GM21423 (cell line): Measurements from ENCODE around the gene DYNC1H1.
"Not testable (repeated sequence)": the region's sequence is repeated elsewhere in the genome, so short reads cannot be mapped to it uniquely, and the experiment has no call there.

ENCODE experiments used
- ATAC-seq: cut with Tn5 transposase; IDR thresholded peaks from one replicate; pipeline ENCODE4 v1.9.1; 2021; ENCODE audit warnings: mild to moderate bottlenecking, moderate library complexity; ENCODE audit not compliant: unreplicated experiment

The DYNC1H1 gene

DNA sequence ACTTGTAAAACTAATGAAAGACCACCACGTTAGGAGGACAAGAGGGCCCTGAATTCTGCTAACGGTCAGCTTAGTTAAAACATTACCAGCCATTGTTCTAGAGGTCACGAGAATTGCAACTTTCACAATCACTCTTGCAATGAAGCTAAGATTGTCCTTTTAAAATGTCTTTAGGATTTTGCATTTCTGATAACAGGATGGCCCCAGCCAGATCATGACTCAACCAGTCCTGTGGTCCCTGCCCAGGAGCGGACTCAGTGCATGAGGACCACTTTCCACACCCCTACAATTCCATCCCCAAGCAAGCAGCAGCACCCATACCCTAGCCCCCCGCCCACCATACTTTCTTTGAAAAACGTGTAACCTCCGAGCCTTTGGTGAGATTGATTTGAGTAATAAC, 93.8 kb downstream of the DYNC1H1 start:
- no peak for ATAC-seq

DNA sequence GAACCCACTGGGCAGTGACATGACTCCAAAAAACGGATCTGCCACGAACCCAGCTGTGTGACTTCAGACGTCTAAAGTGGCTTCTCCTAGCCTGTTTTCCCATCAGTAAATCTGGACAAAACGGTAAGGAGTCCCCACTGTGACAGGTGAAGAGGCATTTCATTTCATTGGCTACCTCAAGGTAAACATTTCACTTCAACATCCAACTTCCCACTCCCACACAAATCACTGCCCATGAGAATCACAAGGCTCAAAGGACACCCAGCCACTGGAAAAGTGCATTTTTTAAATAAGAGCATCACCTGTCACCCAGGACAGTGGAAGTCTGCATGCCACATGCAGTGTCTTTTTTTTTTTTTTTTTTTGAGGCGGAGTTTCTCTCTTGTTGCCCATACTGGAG, 94.6 kb downstream of the DYNC1H1 start:
- ATAC-seq, result no peak

GRCh38 chr14:102063109-102063807, 98.9 kb downstream of the DYNC1H1 start:
- ATAC-seq, result no peak

DNA sequence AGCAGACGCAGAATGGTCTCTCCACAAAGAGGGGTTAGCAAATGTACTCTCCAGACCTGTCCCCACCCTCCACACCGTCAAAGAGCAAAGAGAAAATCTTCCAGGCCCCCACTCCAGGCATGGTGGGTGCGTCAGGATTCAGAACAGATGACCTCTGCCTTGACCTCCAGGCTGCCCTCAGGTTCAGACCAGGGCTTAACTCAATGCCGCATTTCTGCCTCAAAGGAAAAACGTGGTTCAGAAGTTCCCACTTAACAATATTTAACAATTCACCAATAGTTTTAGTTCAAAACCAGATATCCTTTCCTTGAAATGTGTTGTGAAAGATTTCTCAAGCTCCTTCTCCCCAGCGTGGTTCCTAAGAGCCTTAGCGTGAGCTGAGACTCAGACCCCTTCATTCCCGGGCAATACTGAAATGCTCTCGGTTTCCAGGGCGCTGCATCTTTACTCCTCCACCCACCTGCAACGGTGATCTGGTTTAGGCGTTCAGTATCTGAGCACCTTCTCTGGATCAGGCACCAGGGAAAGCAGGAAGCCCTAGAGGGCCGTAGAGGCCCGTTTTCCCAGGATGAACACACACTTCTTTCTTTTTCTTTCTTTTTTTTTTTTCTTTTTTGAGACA, 99.5 kb downstream of the DYNC1H1 start:
- ATAC-seq, result no peak

DNA sequence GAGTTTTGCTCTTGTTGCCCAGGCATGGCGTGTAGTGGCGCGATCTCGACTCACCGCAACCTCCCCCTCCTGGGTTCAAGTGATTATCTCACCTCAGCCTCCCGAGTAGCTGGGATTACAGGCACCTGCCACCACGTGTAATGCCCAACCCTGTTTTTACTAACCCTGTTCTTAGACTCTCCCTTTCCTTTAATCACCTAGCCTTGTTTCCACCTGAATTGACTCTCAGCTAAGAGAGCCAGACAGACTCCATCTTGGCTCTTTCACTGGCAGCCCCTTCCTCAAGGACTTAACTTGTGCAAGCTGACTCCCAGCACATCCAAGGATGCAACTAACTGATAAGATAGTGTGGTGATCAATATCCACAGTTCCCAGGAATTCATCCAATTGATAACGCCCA, 100.2 kb downstream of the DYNC1H1 start:
- ATAC-seq, result not testable (repeated sequence)

DNA sequence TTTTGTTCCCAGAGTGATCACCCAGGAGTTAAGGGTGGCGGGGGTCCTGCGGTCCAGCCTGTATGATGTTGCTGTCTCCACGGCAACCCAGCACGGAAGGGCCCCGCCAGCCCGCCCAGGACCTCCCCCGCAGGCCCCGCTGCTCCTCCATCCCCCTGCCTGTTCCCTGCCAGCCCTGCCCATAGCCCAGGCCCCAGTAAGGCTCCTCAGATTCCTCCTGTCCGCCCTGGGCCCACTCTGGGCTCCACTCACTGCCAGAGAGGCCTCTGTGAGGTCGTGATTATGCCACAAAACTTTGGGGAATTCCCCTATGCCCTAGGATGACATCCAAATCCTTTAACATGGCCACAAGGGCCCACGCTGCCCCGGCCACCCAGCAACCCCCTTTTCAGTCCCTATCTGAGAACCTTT, 101.7 kb downstream of the DYNC1H1 start:
- no peak for ATAC-seq

GRCh38 chr14:102071283-102071998, 107.1 kb downstream of the DYNC1H1 start:
- ATAC-seq, result no peak

DNA sequence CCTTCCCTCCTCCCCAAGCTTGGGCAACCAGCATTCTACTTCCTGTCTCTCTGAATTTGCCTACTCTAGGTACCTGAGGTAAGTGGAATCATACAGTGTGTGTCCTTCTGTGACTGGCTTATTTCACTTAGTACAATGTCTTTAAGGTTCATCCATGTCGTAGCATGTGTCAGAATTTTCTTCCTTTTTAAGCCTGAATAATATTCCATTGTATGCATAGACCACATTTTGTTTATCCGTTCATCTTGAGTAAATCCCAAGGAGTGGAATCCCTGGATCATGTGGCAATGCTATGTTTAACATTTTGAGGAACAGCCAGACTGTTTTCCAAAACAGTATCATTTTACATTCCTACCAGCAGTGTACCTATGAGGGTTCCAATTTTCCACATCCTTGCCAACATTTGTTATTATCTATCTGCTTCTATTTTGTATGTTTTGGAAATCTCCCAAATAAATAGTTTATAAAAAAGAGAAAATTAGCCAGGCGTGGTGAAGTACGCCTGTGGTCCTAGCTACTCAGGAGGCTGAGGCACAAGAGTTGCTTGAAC, 110.1 kb downstream of the DYNC1H1 start:
- no peak for ATAC-seq

DNA sequence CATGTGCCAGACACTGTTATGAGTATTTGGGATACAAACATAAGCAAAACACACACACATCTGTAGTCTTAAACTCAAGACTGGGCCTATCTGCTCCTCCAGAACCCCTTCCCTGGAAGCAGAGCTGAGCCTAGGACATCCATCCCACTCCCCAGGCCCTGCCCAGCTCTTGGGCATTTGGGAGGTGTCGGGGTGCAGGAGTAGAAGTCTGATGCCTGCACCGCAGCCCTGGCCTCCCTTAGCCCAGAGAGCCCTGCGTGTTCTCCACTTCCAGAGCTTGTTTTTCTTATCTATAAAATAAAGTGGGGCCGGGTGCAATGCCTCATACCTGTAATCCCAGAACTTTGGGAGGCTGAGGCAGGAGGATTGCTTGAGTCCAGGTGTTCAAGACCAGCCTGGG, 110.8 kb downstream of the DYNC1H1 start:
- ATAC-seq, result no peak

GRCh38 chr14:102077382-102077709, 113.0 kb downstream of the DYNC1H1 start:
- no peak for ATAC-seq

DNA sequence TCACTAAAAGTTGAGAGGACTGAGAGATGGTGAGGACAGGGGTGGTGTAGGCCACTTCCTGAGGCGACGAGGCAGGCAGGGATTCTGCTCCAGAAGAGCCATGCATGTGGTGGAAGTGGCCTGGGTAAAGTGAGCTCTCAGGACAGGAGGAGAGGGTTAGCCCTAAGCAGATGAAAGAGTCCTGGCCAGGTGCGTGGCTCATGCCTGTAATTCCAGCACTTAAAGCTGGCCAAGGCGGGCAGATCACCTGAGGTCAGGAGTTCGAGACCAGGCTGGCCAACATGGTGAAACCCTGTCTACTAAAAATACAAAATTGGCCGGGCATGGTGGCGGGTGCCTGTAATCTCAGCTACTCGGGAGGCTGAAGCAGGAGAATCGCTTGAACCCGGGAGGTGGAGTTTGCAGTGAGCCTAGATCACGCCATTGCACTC, 114.0 kb downstream of the DYNC1H1 start:
- not testable (repeated sequence) for ATAC-seq

DNA sequence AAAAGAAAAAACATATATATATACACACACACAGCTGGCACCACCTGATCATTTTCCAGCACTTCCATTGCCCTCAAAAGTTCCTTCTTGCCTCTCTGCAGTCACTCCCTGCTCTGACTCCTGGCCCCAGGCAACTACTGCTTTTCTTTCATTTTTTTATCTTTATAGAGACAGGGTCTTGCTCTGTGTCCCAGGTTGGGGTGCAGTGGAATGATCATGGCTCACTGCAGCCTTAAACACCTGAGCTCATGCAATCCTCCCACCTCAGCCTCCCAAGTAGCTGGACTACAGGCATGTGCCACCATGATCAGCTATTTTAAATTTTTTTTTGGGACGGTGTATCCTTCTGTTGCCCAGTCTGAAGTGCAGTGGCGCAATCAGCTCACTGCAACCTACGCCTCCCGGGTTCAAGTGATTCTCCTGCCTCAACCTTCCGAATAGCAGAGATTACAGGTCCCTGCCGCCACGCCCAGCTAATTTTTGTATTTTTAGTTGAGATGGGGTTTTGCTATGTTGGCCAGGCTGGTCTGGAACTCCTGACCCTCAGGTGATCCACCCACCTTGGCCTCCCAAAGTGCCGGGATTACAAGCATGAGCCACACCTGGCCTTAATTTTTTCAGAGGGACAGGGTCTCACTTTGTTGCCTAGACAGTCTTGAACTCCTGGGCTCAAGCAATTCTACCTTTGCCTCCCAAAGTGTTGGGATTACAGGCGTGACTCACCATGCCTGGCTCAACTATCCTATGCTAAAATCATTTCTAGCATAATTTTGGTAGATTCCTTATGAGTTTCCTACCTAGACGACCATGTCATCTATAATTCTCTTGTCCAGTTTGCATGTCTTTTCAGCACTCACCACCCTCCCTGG, 114.7 kb downstream of the DYNC1H1 start:
- ATAC-seq, result no peak

DNA sequence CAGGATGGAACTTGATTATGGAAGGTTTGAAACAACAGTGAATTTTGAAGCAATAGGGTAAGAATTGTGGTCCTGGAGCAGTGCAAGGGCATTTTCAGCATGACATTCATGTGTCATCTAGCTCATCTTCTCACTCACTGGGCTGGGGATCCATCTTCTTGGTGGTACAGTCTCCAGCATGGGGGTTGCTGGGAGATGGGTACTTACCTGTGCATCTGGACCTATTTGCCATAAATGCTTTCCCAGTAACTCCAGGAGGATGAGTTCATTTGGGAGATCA, 115.3 kb downstream of the DYNC1H1 start:
- ATAC-seq, result no peak

- ATAC-seq, result no peak
These were observed 116.1 kb downstream of the DYNC1H1 start for GRCh38 chr14:102080183-102081080.

- ATAC-seq, result no peak
These were observed 117.1 kb downstream of the DYNC1H1 start for GRCh38 chr14:102081231-102082080.

DNA sequence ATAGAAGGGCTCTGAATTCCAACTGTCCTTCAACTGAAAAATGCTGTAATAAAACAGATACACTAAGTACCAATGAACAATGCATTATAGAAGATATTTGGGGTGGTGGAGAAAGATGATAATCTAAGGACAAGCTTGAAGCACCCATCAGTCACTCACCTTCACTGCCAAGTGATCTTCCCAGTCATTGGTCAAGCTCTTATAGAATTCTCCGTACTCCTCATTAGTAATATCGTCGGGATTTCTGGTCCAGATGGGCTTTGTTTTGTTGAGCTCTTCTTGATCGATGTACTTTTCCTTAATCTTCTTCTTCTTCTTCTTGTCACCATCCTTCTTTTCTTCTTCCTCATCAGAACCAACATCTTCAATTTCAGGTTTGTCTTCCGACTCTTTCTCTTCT, 120.1 kb downstream of the DYNC1H1 start:
- ATAC-seq, result not testable (repeated sequence)

DNA sequence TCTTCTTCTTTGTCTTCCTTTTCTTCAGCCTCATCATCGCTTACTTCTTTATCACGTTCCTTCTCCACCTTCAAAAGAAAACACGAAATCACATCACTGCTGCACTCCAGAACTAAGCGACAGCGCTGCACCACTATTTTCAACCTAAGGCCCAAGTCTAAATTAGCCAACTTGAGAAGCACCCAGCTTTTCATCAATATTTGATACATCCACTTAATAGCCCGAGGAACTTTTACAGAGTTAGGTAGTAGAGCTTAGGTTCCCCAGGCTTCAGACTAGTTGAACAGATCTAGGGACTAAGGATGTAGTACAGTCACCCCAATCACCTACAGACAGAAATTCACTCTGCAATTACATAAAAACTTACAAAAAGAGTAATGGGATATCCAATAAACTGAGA, 120.6 kb downstream of the DYNC1H1 start:
- no peak for ATAC-seq

DNA sequence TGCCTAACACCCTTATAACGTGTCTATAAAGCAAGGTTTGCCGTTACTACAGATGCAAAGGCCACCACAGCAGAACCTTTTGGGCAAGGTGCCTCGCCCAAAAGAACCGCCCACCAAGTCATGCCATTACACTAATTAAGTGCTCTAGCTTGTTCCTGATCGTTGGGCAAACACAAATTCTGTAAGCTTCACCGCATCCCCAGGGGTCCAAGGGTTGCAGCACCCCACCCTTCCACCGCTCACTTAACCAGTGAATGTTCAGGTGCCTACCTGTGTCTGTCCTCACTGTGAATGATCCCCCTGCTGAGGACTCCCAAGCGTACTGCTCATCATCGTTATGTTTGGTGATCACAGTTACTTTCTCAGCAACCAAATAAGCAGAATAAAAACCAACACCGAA, 121.1 kb downstream of the DYNC1H1 start:
- no peak for ATAC-seq
